ENCODE results near the gene KRT76.
"Not testable (repeated sequence)": the region's sequence is repeated elsewhere in the genome, so short reads cannot be mapped to it uniquely, and the experiment has no call there.

Gene KRT76

GRCh38 chr12:52796839-52797528 is 19.8 kb upstream of the KRT76 start:
- peak; percentile 45 for DNase-seq (ENCODE audit: low spot score)

DNA sequence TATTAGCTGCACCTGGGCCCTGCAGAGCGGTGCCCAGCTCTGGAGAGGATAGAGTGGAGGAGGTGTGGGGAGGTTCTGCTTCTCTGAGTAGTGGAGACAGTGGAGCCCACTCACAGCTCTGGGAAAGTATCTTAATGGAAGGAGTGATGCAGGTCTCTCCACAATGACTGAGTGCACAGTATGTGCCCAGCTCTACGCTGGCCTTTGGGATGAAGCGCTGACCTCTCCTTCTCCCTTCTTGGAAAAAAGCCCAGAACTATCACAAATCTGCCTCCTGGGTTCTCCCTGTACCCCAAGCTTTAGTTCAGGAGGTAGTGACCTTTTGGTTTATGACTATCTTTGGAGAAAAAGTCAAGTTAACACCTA is 19.3 kb upstream of the KRT76 start:
- DNase-seq (ENCODE audit: low spot score) = no peak

DNA sequence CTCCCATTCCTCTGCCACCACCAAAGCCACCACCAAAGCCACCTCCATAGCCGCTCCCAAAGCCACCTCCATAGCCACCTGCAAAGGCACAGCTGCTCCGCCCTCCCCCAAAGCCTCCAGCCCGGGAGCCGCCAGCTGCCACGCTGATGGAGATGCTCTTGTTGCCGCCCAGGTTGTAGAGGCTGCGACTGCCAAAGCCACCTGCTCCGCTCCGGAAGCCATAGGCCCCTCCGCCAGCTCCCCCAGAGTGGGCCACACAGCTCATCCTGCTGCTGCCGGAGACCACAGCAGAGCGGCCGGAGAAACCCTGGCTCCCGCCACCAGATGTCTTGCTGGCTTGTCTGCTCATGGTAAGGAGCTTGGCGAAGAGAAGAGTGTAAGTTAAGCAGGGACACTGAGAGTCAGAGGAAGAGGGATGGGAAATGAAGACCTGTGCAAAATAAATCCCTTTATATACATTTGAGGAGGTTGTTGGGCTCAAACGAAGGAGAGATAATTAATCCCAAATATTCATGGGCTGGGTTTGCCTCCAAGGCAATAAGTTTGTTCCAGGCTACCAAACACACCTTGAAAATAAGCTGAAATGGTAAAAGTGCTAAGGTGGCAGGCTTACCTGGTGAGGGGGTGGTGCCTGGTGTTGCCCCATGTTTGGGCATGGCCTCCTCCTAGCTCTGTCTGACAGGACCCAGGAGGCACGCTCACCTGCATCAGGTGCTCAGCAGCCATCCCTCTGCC is 18.7 kb upstream of the KRT76 start, which contains the start of gene KRT3:
Gene KRT3 (minus strand): TSS at position 424 of the 735 bp plus-strand sequence. CDS start 75 bp downstream, at position 349.
- no peak for DNase-seq (ENCODE audit: low spot score)

GRCh38 chr12:52795332-52795674 is 18.2 kb upstream of the KRT76 start:
- not testable (repeated sequence) for DNase-seq (ENCODE audit: low spot score)

GRCh38 chr12:52794479-52795331 is 17.6 kb upstream of the KRT76 start:
- peak; percentile 19 for DNase-seq (ENCODE audit: low spot score)

DNA sequence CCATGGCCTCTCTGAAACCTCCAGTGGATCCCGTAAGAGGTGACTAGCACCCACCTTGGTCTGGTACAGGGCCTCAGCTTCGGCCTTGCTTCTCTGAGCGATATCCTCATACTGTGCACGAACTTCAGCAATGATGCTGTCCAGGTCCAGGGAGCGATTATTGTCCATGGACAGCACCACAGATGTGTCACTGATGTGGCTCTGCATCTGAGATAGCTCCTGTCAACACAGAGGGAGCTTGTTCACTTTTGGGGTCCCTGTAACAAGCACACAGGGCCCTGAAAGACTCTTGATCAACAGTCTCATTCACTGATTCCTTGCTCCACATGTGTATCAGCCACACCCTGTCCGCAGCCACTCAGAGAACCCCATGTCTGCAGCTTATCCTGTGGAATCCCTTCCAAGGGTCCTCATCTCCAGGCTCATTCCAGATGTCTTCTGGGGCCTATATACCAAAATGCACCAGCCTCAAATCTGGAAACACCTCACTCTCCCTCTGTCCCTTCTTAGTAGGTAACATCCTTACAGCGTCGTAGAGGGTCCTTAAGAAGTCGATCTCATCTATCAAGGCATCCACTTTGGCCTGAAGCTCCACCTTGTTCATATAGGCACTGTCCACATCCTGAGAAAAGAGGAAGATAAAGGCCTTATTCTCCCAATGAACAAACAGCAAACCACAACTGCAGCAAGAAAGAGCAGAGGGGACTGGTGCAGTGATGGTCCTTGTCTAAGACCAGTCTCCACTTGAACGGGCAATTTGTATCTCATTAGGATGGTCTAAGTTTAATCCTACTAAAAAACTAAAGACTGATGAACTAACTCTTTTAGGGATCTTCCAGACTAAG is 15.3 kb upstream of the KRT76 start:
- DNase-seq (ENCODE audit: low spot score) = no peak

DNA sequence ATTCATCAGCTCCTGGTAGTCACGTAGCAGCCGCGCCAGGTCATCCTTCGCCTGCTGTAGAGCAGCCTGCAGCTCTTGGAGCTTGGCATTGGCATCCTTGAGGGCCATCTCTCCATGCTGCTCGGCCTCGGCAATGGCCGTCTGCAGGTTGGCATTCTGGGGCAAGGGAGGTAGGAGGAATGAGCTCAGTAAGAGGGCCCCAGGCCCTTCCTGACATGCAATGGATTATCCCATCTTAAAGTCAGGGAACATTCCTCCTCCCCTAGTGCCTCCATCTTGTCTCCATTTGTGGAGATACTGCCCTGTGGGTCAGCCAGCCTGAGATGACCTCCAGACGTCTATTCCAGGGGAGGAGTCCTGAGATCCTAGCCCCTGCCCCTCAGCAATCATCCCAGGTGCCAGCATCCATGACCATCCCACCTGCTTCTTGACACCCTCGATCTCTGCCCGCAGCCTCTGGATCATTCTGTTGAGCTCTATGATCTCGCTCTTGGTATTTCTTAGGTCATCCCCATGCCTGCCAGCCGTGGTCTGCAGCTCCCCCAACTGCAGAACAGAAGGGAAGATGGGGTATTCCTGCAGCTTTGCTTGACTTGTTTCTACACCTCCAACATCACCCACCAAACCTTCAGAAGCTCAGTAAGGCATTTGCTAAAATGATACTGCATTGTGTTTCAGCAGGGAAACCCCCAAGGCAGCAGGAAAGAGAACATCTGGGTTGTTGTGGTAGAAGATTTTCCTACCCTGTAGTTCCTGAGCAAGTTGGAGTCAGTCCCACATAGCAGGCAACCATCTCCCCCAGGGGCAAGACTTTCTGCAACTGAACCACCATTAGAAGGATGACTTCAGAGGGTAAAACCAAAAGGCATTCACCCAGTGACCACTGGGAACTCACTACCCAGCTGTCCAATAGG is 14.4 kb upstream of the KRT76 start:
- no peak for DNase-seq (ENCODE audit: low spot score)

DNA sequence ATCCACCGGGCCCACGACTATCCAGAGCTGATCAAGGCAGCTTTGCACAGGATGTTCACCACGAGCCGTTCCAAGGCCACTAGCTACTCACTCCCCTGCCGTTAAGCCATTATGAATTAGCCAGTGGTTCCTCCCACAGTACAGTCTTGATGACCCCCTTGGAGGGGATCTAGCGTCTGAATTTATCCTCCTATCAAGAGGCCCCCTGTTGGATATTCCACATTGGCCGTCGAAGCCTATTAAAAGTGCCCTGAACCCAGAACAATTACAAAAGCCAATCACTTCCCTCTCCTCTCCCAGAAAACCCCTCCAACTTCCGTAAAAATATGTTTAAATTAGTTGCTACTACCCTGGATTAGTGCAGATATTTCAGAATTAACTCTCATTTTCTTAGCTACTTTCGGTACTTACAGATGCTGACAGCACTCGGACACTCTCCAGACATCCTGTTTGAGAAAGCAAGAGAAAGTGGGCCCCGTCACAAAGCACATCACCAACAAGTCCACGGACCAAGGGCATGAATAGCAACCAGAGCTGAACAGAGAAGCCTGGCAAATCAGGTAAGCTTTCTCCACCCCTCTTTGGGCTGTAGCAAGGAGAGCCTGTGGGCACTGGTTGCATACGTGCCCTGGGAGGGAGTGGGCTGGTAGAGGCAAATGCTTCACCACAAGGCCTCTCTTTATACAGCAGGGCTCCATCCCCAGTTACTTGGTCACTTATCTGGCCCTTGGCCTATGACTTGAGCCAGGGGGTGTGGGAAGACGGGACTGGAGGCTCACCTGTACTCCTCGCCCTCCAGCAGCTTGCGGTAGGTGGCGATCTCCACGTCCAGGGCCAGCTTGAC is 13.5 kb upstream of the KRT76 start:
- no peak for DNase-seq (ENCODE audit: low spot score)

- DNase-seq (ENCODE audit: low spot score) = no peak
Observed at GRCh38 chr12:52789637-52790426, 12.7 kb upstream of the KRT76 start.

- no peak for DNase-seq (ENCODE audit: low spot score)
Observed at GRCh38 chr12:52788876-52789636, 11.9 kb upstream of the KRT76 start.

DNA sequence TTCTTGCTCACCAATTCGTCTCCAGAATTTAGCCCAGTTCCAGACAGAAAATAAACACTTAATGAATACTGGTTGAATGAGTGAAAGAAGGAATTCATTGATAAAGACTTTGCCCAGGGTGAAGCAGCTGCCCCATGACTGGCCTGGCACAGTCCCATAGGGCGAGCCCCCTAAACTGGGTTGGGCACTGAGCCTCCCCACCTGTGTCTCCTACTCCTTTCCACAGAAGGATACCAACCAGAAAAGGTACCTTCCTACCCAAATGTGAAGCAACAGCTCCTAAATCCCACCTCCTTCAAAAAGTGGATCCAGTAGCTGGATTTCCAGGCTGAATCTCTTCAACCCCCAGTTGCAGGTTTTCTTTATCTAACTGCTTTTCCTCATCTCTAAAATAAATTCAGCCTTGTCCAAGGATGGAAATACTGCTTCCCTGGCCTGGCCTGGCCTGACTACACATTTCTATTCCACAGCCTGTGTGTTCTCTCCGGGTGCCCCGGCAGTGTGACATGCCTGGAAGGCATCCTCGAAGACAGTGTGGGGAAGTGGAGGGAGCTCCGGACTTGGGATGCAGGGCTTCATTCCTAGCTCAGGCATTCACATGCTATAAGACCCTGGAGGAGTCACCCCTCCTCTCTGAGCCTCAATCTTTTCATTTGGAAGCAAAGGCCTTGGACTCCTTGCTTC is 11.2 kb upstream of the KRT76 start:
- DNase-seq (ENCODE audit: low spot score) = no peak

- DNase-seq (ENCODE audit: low spot score) = peak; percentile 9
Observed at GRCh38 chr12:52787324-52788191, 10.4 kb upstream of the KRT76 start.

DNA sequence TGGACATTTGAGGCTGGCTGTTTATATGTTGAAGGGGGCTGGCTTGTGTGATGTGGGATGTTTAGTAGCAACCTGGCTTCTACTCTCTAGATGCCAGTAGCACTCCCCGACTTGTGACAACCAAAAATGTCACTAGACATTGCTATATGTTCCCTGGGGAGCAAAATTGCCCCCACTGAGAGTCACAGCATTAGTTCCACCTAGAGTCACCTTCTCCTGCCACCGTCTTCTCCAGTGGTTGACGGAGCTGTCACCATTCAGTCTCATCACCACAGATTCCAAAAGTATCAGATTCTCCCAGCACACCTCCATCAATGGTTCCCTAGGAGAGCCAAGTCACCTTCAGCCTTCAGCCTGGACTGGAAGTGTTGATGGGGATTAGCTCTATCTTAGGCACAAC is 7.8 kb upstream of the KRT76 start:
- DNase-seq (ENCODE audit: low spot score) = no peak

- DNase-seq (ENCODE audit: low spot score) = no peak
Observed at GRCh38 chr12:52783563-52784316, 6.6 kb upstream of the KRT76 start.

- DNase-seq (ENCODE audit: low spot score) = no peak
Observed at GRCh38 chr12:52782502-52782901, 5.4 kb upstream of the KRT76 start.
